CD4-positive, CD25-positive, alpha-beta regulatory T cell (primary cell): ENCODE data around the gene GBE1. TPM values are rescaled to one million over a fixed set of nuclear protein-coding genes. Genes with fewer than 3 reads are reported as not detected.

Source experiments
- ATAC-seq, 2 donors: fragments of 150-1000 bp; cut with Tn5 transposase; one replicate each; pipeline ENCODE4 v1.10.0; 2021; ENCODE audit warnings: low read depth in 2 of 2, moderate number of reproducible peaks in 2 of 2, moderate library complexity in 1 of 2
- DNase-seq, 3 donors: peaks; one replicate each; pipeline versions ENCODE4 v3.0.0 to v3.0.0-alpha.2; 2012 to 2022; ENCODE audit warnings: mixed read lengths in 1 of 3
- H3K27ac ChIP-seq: one replicate; pipeline ENCODE4 v1.7.0; 2013; ENCODE audit warnings: mild to moderate bottlenecking, low read length; ENCODE audit not compliant: insufficient read depth, poor library complexity, severe bottlenecking
- H3K27me3 ChIP-seq: one replicate; pipeline ENCODE4 v1.7.0; 2013; ENCODE audit warnings: low read length; ENCODE audit not compliant: control insufficient read depth, insufficient read depth
- H3K36me3 ChIP-seq: one replicate; pipeline ENCODE4 v1.7.0; 2013; ENCODE audit warnings: mild to moderate bottlenecking, low read length, moderate library complexity; ENCODE audit not compliant: control insufficient read depth, insufficient read depth
- H3K4me1 ChIP-seq: 2 replicates; pipeline ENCODE4 v1.7.0; 2013; ENCODE audit warnings: mild to moderate bottlenecking, low read length; ENCODE audit not compliant: insufficient read depth, control insufficient read depth, poor library complexity, severe bottlenecking
- H3K4me3 ChIP-seq: one replicate; pipeline ENCODE4 v1.7.0; 2013; ENCODE audit warnings: low read depth, mild to moderate bottlenecking, low read length, moderate library complexity
- H3K9me3 ChIP-seq, 2 experiments: 1 replicate in 1 of 2; 2 replicates in 1 of 2; pipeline ENCODE4 v1.7.0; 2013; ENCODE audit warnings: low read length in 2 of 2, mild to moderate bottlenecking in 1 of 2, moderate library complexity in 1 of 2; ENCODE audit not compliant: control insufficient read depth in 2 of 2
- H3K27ac Mint-ChIP-seq, 3 donors: one replicate each; pipeline ENCODE4 v1.8.0; 2020 to 2022; ENCODE audit warnings: mild to moderate bottlenecking in 3 of 3, mixed read lengths in 3 of 3, moderate library complexity in 2 of 3
- H3K27me3 Mint-ChIP-seq: one replicate; pipeline ENCODE4 v1.8.0; 2022; ENCODE audit warnings: mild to moderate bottlenecking, mixed read lengths
- H3K36me3 Mint-ChIP-seq: one replicate; pipeline ENCODE4 v1.8.0; 2020; ENCODE audit warnings: mixed read lengths
- H3K4me1 Mint-ChIP-seq, 4 donors: one replicate each; pipeline ENCODE4 v1.8.0; 2020 to 2022; ENCODE audit warnings: mixed read lengths in 4 of 4, mild to moderate bottlenecking in 1 of 4
- H3K4me3 Mint-ChIP-seq, 4 donors: one replicate each; pipeline ENCODE4 v1.8.0; 2020 to 2022; ENCODE audit warnings: mild to moderate bottlenecking in 4 of 4, mixed read lengths in 4 of 4, moderate library complexity in 3 of 4
- H3K9me3 Mint-ChIP-seq, 7 donors: one replicate each; pipeline ENCODE4 v1.8.0; 2020 to 2022; ENCODE audit warnings: mixed read lengths in 7 of 7, mild to moderate bottlenecking in 3 of 7, moderate library complexity in 2 of 7
- polyA plus RNA-seq, 4 donors: library from polyadenylated mRNA; unstranded; fragments of 300-500 nt; fragmentation: Illumina TruSeq; gene quantifications; one replicate each; pipeline ENCODE4 v1.2.3, GENCODE V29; 2021
- total RNA-seq: library from RNA; stranded (reverse); gene quantifications from one replicate; pipeline ENCODE4 v1.2.3, GENCODE V29; 2022

GBE1 gene
- total and polyA plus RNA-seq, 5 donors from 2014 or later = 5.2 to 9.7 (median 8.6) TPM

DNA sequence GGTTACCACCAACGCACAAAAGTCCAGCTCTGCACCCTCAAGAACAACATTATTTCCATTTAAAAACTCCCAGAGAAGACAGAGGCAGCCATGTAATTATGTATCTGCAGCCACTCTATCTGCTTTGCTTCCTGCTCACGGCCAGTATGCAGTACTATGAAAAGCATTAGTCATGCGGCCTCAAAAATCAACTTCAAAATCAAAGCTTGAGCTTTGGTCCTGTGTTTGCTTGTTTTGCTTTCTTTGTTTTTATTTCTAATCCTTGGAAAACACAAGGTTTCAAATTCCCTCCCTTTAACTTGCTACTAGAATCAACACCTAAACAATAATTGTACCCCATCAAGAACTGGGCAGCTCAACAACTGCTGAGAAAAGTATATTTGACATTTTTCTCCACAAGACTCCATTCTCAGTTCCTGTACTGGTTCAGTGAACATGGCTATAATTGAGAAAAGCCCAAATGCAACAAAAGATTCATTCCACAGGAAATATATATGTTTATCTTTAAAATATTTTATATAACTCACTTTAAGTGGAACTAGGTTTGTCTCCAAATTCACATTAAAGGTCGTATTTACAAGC, 37.6 kb downstream of the GBE1 start:
- Mint-ChIP-seq H3K9me3 (peaks cover 0 to 1% (median 0%) of the 10 kb centered on the region in 7 donors), H3K27me3 (no peaks in the 10 kb centered on the region), H3K4me3 (no peak overlapping the region), H3K36me3 (peaks cover 3% of the 10 kb centered on the region), H3K27ac (no peak overlapping the region), H3K4me1 (peaks cover 0 to 6% (median 2%) of the 10 kb centered on the region in 4 donors)
- H3K9me3 ChIP-seq = no peaks in the 10 kb centered on the region
- H3K27me3 ChIP-seq = no peaks in the 10 kb centered on the region
- H3K36me3 ChIP-seq = no peaks in the 10 kb centered on the region
- H3K4me1 ChIP-seq = no peaks in the 10 kb centered on the region
- DNase-seq (no peak), ATAC-seq (no peak)
- H3K4me3 ChIP-seq = no peak overlapping the region
- H3K27ac ChIP-seq = no peak overlapping the region

DNA sequence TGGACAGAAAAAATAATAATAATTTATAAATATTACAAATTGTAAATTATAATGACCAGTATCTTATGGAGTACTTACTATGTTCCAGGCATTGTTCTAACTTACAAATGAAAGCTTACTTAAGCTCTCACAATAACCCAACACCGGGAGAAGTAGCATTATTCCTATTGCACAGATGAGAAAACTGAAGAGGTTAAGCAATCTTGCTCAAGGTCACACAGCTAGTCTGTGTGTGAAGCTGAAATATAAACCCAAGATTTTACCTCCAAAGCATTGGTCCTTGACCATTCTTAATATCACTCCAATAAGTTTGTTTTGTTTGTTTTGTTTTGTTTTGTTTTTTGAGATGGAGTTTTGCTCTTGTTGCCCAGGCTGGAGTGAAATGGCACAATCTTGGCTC, 43.1 kb downstream of the GBE1 start:
- ATAC-seq = no peak
- no peak for DNase-seq
- Mint-ChIP-seq H3K9me3 (peaks cover 0 to 1% (median 0%) of the 10 kb centered on the region in 7 donors), H3K27me3 (no peaks in the 10 kb centered on the region), H3K36me3 (no peaks in the 10 kb centered on the region), H3K4me3 (no peak overlapping the region), H3K27ac (no peak overlapping the region), H3K4me1 (peaks cover 0 to 3% (median 0%) of the 10 kb centered on the region in 4 donors)
- Histone ChIP-seq H3K36me3 (no peaks in the 10 kb centered on the region), H3K27me3 (no peaks in the 10 kb centered on the region), H3K27ac (no peak overlapping the region), H3K4me1 (no peaks in the 10 kb centered on the region), H3K9me3 (no peaks in the 10 kb centered on the region), H3K4me3 (no peak overlapping the region)

- DNase-seq = no peak
- H3K4me1 ChIP-seq = no peaks in the 10 kb centered on the region
- no peaks in the 10 kb centered on the region for H3K36me3 ChIP-seq
- H3K27me3 Mint-ChIP-seq = no peaks in the 10 kb centered on the region
- no peak for ATAC-seq
- no peaks in the 10 kb centered on the region for H3K36me3 Mint-ChIP-seq
- no peak overlapping the region for H3K4me3 ChIP-seq
- no peak overlapping the region for H3K27ac ChIP-seq
- H3K4me1 Mint-ChIP-seq = peaks cover 0 to 3% (median 0%) of the 10 kb centered on the region in 4 donors
- no peaks in the 10 kb centered on the region for H3K27me3 ChIP-seq
- H3K9me3 ChIP-seq = no peaks in the 10 kb centered on the region
- H3K27ac Mint-ChIP-seq = no peak overlapping the region
- no peak overlapping the region for H3K4me3 Mint-ChIP-seq
- H3K9me3 Mint-ChIP-seq = peaks cover 0 to 1% (median 0%) of the 10 kb centered on the region in 7 donors
Observed at GRCh38 chr3:81716870-81717509, 44.5 kb downstream of the GBE1 start.

DNA sequence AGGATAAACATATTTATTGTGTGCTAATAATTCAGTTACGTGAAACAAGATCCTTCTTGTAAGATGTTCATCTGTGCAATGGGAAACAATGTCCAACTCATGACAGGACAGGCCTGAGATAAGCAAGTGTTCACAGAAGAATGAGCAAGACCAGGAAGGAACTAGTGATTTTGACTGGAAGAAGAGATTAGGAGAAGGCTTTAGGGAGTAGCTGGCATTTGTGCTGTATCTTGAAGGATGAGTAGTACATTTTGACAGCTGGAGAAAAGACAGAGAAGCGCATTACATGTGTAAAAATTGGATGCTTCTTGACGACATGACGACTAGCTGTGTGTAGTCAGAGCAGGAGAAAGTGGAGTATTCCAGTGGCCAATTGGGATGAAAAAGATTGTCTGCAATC, 48.4 kb downstream of the GBE1 start:
- ATAC-seq = no peak
- H3K27ac Mint-ChIP-seq = no peak overlapping the region
- Histone ChIP-seq H3K36me3 (no peaks in the 10 kb centered on the region), H3K9me3 (no peaks in the 10 kb centered on the region), H3K4me3 (no peak overlapping the region), H3K27me3 (no peaks in the 10 kb centered on the region), H3K27ac (no peak overlapping the region), H3K4me1 (no peaks in the 10 kb centered on the region)
- no peaks in the 10 kb centered on the region for H3K27me3 Mint-ChIP-seq
- peaks cover 0 to 2% (median 0%) of the 10 kb centered on the region in 7 donors for H3K9me3 Mint-ChIP-seq
- no peak overlapping the region for H3K4me3 Mint-ChIP-seq
- H3K4me1 Mint-ChIP-seq = peaks cover 0 to 3% (median 0%) of the 10 kb centered on the region in 4 donors
- no peaks in the 10 kb centered on the region for H3K36me3 Mint-ChIP-seq
- no peak for DNase-seq

DNA sequence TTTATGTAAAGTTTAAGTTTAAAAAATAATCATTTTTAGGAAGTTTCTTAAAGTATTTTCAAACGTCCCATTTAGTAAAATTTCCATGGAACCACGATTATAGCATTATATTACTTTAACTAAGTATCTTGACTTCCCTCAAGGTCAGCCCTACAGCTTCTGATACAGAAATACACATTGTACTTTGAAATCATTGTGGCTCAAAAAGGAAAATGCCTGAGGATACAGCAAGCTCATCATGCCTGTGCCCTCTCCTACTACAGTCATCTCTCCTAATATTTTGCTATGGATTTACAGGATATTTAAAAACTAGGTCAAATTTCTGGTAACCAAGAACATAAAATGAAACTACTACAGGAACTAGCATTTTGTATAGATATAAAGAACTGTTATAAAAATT, 51.8 kb downstream of the GBE1 start:
- Mint-ChIP-seq H3K9me3 (peaks cover 0 to 2% (median 0%) of the 10 kb centered on the region in 7 donors), H3K4me1 (no peaks in the 10 kb centered on the region), H3K4me3 (no peak overlapping the region), H3K27me3 (no peaks in the 10 kb centered on the region), H3K27ac (no peak overlapping the region), H3K36me3 (no peaks in the 10 kb centered on the region)
- Histone ChIP-seq H3K27me3 (no peaks in the 10 kb centered on the region), H3K27ac (no peak overlapping the region), H3K4me3 (no peak overlapping the region), H3K4me1 (no peaks in the 10 kb centered on the region), H3K9me3 (no peaks in the 10 kb centered on the region), H3K36me3 (no peaks in the 10 kb centered on the region)
- no peak for DNase-seq
- ATAC-seq = no peak

DNA sequence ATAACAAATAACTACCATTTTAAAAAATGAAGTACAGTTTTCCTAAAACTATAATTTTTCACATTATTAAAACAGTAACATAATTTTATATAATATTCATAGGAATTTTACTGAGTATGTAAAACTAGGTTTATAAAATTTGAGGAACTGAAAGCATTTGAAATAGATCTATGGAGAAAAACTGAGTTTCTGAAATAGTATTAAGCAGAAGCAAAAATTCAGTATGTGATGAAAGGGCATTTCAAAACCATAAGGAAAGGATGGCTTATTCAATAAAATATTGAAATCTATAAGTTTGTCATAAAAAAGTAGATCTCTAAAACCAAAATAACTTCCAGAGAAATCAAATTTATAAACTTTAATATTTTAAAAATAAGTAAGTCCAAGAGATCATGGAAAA, 53.4 kb downstream of the GBE1 start:
- Histone ChIP-seq H3K27ac (no peak overlapping the region), H3K27me3 (no peaks in the 10 kb centered on the region), H3K9me3 (no peaks in the 10 kb centered on the region), H3K36me3 (no peaks in the 10 kb centered on the region), H3K4me3 (no peak overlapping the region), H3K4me1 (no peaks in the 10 kb centered on the region)
- Mint-ChIP-seq H3K4me1 (no peaks in the 10 kb centered on the region), H3K27me3 (no peaks in the 10 kb centered on the region), H3K9me3 (peaks cover 0 to 2% (median 0%) of the 10 kb centered on the region in 7 donors), H3K4me3 (no peak overlapping the region), H3K36me3 (peaks cover 3% of the 10 kb centered on the region), H3K27ac (no peak overlapping the region)
- no peak for DNase-seq
- ATAC-seq = no peak

DNA sequence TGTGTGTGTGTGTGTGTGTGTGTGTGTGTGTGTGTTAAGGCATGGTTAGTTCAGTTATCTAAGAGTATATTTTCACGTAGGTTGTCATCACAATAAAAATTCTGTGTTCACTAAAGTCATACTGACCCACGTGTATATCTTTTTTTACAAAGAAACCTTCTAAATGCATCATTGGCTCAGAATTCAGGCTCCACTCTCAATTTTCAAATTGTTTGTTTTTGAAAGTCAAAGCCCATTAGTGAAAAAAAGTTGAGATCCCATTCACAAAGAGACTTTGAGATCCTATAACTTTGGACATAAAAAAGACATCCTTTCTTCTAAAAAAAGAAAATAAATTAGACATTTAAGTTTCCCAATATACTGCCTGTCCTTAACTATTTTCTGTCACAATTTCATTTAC, 59.3 kb downstream of the GBE1 start:
- Mint-ChIP-seq H3K9me3 (no peaks in the 10 kb centered on the region), H3K4me3 (no peak overlapping the region), H3K27me3 (no peaks in the 10 kb centered on the region), H3K4me1 (no peaks in the 10 kb centered on the region), H3K27ac (no peak overlapping the region), H3K36me3 (peaks cover 10% of the 10 kb centered on the region)
- DNase-seq (no peak), ATAC-seq (no peak)
- H3K9me3 ChIP-seq = no peaks in the 10 kb centered on the region
- no peak overlapping the region for H3K27ac ChIP-seq
- H3K4me1 ChIP-seq = no peaks in the 10 kb centered on the region
- H3K36me3 ChIP-seq = no peaks in the 10 kb centered on the region
- H3K27me3 ChIP-seq = no peaks in the 10 kb centered on the region
- no peak overlapping the region for H3K4me3 ChIP-seq
